ENCODE data around the gene TRRAP. TPM values are rescaled to one million over a fixed set of nuclear protein-coding genes. Genes with fewer than 3 reads are reported as not detected.

Gene TRRAP
- total RNA-seq, 1 donor from 2014 or later = 13.7 TPM

- DNase-seq = no peak
- no peak for ATAC-seq (ENCODE audit: poor library complexity)
- intact Hi-C loops (cut with DNase I) = no loop called here
Measured at GRCh38 chr7:98970805-98971204, 92.5 kb downstream of the TRRAP start.

DNA sequence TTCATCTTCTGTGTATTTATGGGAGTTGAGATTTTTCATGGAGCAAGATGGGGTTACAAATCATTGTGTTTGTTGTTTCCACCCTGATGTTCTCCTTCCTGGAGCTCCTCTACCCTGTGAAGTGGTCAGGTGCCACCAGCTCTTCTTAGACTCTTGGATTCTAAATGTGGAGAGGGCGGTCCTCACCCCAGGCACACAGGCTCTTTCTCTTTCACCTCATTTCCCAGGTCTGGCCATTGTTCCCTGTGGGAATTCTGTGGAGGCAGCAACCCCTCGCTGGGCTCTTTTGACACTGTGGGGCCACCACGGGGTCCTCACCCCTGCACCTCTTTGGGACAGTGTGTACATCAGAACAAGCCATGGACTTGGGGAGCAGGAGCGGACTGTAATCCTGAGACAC is 95.9 kb downstream of the TRRAP start:
- peak; percentile 19 for ATAC-seq (ENCODE audit: poor library complexity)
- intact Hi-C loops (cut with DNase I) = no loop called here
- no peak for DNase-seq

- DNase-seq = peak; percentile 83
- intact Hi-C loops (cut with DNase I) = no loop called here
- ATAC-seq (ENCODE audit: poor library complexity) = peak; percentile 96
Measured at GRCh38 chr7:98974906-98975816, 96.8 kb downstream of the TRRAP start.

DNA sequence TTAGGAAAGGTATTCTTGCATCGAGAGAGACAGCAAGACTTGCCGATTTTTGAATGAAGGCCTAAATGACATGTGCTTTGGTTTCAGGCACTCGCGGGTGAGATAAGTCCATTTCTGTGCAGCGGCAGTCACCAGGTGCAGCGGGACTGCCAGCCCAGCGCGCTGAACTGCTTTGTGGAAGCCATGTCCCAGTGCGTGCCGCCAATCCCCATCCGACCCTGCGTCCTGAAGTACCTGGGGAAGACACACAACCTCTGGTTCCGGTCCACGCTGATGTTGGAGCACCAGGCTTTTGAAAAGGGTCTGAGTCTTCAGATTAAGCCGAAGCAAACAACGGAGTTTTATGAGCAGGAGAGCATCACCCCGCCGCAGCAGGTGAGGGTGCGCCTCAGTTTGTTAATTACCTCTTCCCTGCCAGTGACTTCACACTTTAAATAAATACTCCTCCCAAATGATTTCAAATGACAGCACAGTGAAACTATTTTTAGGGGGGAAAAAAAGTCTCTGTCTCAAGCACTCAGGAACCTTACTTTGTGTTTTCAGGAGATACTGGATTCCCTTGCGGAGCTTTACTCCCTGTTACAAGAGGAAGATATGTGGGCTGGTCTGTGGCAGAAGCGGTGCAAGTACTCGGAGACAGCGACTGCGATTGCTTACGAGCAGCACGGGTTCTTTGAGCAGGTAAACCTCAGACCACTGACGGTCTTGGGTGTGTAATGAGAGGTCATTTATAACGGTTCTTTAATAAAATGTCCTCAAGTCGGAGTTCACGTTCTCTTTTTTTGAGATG is 98.3 kb downstream of the TRRAP start:
- ATAC-seq (ENCODE audit: poor library complexity) = no peak
- no peak for DNase-seq
- intact Hi-C loops (cut with DNase I) = no loop called here

DNA sequence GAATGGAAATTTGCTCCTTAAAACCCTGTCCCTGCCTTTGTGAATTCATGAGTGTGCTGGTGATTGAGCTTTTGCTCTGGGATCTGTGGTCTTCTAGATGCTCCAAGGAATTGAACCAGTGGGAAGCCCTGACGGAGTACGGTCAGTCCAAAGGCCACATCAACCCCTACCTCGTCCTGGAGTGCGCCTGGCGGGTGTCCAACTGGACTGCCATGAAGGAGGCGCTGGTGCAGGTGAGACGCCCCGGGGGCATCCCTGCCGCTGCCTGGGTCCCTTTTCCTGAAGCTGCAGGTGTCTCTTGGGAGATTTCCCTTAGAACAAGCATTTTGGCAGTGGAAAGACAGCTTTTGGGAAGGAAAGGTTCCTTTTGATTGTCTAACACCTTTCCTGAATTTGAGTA is 100.3 kb downstream of the TRRAP start:
- intact Hi-C loops (cut with DNase I) = no loop called here

GRCh38 chr7:98981701-98982100 is 103.4 kb downstream of the TRRAP start:
- DNase-seq (no peak), ATAC-seq (ENCODE audit: poor library complexity) (no peak)
- intact Hi-C loops (cut with DNase I) = no loop called here

More for the DNA sequence above, 100.3 kb downstream of the TRRAP start:
- DNase-seq (no peak), ATAC-seq (ENCODE audit: poor library complexity) (no peak)

- intact Hi-C loops (cut with DNase I) = no loop called here
- DNase-seq = no peak
- ATAC-seq (ENCODE audit: poor library complexity) = no peak
Measured at GRCh38 chr7:98982686-98983085, 104.4 kb downstream of the TRRAP start.

- ATAC-seq (ENCODE audit: poor library complexity) (no peak), DNase-seq (no peak)
- intact Hi-C loops (cut with DNase I) = no loop called here
Measured at GRCh38 chr7:98984126-98984525, 105.8 kb downstream of the TRRAP start.

GRCh38 chr7:98985406-98985805 is 107.1 kb downstream of the TRRAP start:
- DNase-seq (no peak), ATAC-seq (ENCODE audit: poor library complexity) (no peak)
- intact Hi-C loops (cut with DNase I) = no loop called here

GRCh38 chr7:98985945-98986344 is 107.6 kb downstream of the TRRAP start:
- no peak for ATAC-seq (ENCODE audit: poor library complexity)
- intact Hi-C loops (cut with DNase I) = no loop called here

GRCh38 chr7:98988641-98989040 is 110.3 kb downstream of the TRRAP start:
- ATAC-seq (ENCODE audit: poor library complexity) (no peak), DNase-seq (no peak)
- intact Hi-C loops (cut with DNase I) = no loop called here

More at GRCh38 chr7:98985945-98986344, 107.6 kb downstream of the TRRAP start:
- no peak for DNase-seq

GRCh38 chr7:98990356-98990755 is 112.0 kb downstream of the TRRAP start:
- intact Hi-C loops (cut with DNase I) = no loop called here
- DNase-seq (no peak), ATAC-seq (ENCODE audit: poor library complexity) (no peak)

GRCh38 chr7:98991141-98991540 is 112.8 kb downstream of the TRRAP start:
- intact Hi-C loops (cut with DNase I) = no loop called here
- DNase-seq (no peak), ATAC-seq (ENCODE audit: poor library complexity) (no peak)

DNA sequence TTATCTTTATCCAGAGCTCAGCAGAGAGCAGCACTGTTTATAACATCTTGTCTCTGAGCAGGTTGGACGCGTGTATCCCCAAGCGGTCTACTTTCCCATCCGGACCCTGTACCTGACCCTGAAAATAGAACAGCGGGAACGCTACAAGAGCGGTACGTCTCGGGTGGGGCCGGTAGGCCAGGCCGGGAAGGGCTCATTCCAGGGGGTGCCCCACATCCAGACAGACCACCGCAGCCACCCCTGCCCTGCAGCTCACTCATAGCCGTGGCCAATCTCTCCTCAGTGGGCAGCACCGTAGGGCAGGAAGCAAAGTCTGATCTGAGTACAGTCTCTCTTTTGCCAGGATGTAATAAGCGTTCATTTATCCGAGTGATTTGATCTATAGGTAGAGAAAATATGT is 113.7 kb downstream of the TRRAP start:
- ATAC-seq (ENCODE audit: poor library complexity) (no peak), DNase-seq (no peak)
- intact Hi-C loops (cut with DNase I) = no loop called here

DNA sequence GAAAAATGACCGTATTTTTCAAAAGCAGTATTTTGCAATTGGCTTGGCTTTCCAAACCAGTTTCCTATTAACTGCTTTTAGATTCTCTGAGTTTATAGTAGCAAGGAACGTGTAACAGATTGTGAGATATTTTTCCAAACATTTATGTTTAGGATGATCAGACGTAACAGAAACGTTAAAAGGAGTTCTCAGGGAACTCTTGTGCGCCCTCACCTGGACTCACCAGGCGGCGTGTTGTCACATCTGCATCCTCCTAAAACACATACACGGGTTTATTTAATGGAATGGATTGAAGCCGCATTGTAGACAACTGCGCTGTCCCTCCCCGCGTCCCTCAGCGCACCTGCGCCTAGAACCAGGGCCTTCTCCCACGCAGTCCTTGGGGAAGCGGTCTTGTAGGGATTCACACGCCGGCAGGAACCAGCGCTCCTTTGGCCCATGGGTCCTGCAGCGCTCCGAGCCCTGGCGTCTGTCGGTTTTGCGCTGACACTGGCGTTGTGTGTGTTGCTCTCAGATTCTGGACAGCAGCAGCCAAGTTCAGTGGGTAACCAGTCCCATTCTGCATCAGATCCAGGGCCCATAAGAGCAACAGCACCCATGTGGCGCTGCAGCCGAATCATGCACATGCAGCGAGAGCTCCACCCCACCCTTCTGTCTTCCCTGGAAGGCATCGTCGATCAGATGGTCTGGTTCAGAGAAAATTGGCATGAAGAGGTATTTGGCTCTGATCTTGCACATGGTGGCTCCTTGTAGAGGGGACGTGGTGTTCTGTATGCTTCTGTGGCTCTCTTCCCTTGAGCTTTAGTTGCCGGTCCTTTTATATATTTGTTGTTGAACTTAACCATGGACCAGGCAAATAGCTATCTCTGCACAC is 114.9 kb downstream of the TRRAP start:
- no peak for ATAC-seq (ENCODE audit: poor library complexity)
- DNase-seq = no peak
- intact Hi-C loops (cut with DNase I) = no loop called here

DNA sequence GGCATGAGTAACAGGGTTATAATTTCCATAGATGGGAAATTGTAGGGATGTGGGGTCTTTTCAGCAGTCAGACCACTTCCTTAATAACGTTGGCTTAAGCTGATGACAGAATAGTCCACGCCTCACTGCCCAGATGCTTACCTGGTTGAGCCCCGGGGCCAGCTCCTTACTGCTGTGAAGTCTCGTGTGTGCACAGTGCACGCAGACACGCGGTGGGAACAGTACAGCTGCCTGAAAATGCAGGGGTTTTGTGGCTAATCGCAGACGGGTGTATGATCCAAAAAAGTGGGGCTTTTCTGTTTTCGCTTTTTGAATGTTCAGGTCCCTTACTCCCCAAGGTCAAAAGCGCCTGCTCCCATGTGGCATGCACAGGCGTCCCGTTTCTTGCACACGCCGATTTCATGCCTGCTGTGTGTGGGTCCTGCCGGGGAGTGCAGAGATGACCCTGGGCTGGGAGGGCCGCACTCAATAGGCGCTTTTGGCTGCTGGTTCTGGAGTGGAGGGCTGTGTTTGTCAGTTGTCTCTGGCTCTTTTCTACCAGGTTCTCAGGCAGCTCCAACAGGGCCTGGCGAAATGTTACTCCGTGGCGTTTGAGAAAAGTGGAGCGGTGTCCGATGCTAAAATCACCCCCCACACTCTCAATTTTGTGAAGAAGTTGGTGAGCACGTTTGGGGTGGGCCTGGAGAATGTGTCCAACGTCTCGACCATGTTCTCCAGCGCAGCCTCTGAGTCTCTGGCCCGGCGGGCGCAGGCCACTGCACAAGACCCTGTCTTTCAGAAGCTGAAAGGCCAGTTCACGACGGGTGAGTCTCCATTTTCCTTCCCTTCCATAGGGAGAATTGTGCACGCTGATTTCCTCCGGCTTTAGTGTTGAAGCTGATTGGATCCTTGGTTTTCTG is 116.0 kb downstream of the TRRAP start:
- DNase-seq = no peak
- no peak for ATAC-seq (ENCODE audit: poor library complexity)
- intact Hi-C loops (cut with DNase I) = no loop called here

DNA sequence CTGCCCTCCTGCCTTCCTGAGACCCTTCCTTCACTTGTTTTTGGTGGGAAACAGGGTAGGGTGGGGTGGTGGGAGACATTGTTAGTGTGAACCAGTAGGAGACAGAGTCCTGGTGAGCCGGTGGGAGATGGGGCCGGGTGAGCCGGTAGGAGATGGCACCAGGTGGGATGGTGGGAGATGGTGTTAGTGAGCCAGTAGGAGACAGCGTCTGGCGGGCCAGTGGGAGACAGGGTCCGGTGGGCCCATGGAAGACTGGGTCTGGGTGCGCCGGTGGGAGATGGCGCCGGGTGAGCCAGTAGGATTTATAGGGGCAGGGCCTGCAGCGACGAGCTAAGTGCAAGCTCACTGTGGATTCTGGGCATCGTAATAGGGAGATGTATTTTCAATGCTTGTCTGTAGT is 116.8 kb downstream of the TRRAP start:
- DNase-seq = no peak
- intact Hi-C loops (cut with DNase I) = no loop called here
- no peak for ATAC-seq (ENCODE audit: poor library complexity)

DNA sequence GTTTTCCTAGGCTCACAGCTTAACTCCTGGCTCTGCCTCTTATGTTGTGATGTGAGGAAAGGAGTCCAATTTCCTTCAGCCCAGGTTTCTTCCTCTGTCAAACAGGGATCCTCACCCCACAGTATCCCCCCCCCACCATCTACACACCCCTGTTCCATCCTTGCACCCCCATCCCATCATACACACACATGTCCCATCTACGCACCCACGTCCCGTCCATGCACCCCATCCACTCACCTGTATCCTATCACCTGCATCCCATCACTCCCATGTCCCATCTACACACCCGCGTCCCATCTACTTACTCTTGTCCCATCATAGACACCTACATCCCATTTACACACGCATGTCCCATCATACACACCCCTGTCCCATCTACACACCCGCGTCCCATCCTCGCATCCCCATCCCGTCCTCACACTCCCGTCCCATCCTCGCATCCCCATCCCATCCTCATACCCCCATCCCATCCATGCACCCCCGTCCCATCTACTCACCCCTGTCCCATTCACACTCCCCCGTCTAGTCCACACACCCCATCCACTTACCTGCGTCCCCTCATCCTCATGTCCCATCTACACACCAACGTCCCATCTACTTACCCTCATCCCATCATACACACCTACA is 117.3 kb downstream of the TRRAP start:
- ATAC-seq (ENCODE audit: poor library complexity) (no peak), DNase-seq (no peak)
- intact Hi-C loops (cut with DNase I) = no loop called here

All from Right ventricle myocardium superior (tissue), 1 donor.